GM18909 (cell line): ENCODE results near the gene PPP3CB.

Experiments used
- ATAC-seq: cut with Tn5 transposase; IDR thresholded peaks from one replicate; pipeline ENCODE4 v1.9.1; 2021; ENCODE audit warnings: mild to moderate bottlenecking; ENCODE audit not compliant: unreplicated experiment, poor library complexity

The PPP3CB gene

DNA sequence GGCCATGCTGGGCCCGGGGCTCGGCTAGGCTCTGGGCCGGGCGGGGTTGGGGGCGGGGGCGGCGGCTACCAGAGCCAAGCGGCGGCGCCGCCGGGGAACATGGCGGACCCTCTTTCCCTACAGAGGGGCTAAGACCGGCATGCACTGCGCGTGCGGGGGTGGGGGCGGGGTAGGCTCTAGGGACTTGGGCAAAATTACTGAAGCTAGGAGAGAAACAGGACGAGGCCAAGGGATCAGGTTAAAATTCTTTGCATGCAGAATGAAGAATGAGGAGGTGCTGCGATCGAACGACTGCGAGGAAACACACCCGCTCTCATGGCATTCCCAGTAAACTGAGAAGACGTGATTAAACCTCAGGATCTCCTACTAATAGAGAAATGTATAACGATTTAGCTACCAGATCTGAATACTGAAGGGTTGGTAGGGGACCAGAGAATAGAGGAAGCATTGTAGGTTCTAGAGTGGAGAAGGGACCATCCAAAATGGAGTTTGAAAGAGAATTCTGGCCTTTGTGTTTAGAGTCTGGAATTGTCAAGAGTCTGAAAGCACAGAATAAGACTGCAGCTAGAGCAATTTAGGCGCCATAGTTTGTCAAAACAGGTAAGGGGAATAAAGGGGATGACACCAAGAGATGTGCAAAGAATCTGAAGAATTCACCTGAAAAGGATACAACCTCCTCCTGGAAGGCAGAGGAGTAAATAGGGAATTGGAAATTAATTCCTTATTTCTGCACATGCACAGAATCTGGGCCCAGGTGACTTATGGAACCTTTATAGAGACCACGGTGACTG is at the start of gene PPP3CB:
PPP3CB (minus strand) TSS at position 141 of the 791 bp plus-strand sequence; CDS start at position 6, 135 bp downstream.
- ATAC-seq, result peak; percentile 58

DNA sequence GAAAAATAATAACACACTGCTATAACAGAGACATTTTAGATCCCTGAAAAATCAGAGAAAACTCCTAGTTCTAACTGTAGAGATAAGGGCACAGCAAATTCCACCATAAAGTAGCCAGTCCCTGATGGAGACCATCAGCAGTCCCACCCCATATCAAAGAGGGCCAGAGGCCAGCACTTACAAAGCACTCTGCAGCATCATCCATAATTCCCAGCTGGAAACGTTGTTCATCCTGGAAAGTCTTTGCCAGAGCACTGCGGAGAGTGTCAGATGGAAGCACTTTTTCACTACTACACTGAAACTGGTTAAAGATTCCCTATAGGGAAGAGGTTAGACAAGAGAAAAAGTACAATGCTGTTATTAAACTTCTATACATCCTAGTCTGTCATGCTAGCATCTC is 49.5 kb upstream of the PPP3CB start:
- ATAC-seq, result no peak

DNA sequence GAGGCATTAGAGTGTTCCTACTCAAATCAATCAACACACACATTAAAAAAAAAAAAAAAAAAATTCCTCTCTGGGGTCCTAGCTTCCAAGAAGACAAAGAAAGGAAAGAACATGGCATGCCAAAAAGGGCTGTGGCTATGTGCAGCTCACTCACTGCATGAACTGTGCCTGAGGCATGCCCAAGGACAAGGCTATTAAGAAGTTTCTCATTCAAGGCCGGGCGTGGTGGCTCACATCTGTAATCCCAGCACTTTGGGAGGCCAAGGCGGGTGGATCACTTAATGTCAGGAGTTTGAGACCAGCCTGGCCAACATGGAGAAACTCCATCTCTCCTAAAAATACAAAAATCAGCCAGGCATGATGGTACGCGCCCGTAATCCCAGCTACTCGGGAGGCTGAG is 41.9 kb upstream of the PPP3CB start:
- ATAC-seq, result no peak

DNA sequence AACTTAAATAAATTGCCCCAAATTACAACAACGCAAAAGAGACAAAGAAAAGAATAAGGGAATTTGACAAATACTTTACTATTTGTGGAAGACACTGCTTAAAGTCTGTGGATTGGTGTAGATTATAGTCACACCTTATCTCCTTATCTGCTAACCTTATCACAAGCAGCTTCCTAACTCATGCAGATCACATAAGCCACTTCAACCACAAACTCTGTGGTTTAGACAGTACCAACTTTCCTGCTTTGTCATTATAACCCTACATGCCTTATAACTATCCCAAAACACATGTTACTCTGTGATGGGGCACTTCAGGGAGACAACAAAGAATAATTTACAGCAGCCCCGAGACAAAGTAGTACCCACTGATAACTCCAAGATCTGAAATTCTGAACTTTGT is 41.5 kb upstream of the PPP3CB start:
- no peak for ATAC-seq

DNA sequence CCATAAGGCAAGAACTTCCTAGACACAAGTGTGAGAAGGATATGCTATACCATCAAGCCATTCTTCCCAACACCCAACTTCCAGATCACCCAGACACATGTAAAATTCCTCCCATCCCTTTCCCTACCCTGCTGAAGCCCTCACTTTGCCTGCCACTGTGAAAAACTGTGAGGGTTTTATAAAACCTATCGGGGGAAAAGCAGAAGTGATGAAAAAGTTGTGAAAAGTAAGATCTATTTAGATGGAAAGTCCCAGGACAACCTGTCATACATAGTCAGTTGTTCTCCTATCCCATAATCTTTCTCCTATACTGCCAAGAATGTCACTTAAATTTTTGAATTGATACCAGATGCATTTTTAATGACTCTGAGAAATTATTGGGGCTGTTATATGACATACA is 39.0 kb upstream of the PPP3CB start:
- ATAC-seq, result no peak

DNA sequence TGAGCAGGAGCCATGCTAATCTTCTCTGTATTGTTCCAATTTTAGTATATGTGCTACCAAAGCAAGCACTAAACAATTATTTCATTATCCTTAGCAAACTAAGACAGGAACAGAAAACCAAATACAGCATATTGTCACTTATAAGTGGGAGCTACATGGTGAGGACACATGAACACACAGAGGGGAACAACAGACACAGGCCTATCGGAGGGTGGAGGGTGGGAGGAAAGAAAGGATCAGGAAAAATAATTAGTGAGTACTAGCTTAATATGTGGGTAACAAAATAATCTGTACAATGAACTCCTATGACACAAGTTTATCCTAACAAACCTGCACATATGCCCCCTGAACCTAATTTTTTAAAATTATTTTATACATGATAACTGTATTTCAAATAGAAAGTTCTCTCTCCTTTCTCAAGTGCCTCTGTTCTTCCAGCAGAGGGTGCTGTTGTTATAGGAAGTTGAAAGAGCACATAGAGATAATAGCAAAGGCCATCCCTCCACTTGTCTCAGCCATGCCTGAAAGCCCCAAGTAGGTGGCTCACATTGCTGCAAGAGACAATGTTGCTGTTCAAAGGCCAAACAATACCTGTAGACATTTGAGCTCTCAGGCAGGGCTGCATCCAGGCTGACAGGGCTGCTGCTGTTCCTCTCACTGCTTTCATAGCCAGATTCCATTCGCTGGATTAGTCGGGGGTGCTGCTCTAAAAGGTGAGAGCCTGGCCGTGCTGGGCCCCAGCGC is 33.4 kb upstream of the PPP3CB start:
- no peak for ATAC-seq

DNA sequence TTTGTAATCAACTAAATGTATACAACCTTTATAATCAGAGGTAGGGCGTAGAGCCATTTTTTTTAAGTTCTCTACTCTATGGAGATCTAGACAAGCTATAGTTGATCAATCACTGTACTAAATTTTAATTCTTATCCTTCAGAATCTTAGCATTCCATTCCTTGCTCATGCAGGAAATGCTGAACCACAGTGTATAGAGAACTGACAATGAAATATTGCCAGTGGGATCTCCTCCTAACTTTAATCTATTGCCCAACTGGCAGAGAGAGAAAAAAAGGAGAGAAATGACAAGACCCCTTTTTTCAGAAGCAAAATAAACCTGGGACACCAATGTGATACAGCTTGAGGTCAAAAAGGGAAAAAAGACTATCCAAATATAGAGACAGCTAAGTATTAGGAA is 26.4 kb upstream of the PPP3CB start:
- ATAC-seq, result no peak

DNA sequence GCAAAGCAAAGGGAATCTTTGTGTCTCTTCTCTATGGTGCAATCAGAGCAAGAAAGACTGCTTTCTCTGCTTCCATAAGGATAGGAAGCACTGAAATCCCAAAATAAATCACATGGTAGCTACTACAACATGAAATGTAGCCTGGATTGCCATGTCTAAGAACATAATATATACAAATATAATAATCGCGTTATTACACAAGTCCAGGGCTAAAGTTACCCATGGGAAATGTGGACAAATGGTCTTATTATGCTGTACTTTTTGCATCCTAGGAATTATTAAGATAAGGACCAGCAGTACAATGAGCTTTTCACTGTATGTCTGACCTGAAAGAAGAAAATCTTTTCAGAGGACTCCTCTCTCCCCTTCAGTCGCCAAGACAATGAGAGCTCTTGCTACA is 23.5 kb upstream of the PPP3CB start:
- no peak for ATAC-seq

DNA sequence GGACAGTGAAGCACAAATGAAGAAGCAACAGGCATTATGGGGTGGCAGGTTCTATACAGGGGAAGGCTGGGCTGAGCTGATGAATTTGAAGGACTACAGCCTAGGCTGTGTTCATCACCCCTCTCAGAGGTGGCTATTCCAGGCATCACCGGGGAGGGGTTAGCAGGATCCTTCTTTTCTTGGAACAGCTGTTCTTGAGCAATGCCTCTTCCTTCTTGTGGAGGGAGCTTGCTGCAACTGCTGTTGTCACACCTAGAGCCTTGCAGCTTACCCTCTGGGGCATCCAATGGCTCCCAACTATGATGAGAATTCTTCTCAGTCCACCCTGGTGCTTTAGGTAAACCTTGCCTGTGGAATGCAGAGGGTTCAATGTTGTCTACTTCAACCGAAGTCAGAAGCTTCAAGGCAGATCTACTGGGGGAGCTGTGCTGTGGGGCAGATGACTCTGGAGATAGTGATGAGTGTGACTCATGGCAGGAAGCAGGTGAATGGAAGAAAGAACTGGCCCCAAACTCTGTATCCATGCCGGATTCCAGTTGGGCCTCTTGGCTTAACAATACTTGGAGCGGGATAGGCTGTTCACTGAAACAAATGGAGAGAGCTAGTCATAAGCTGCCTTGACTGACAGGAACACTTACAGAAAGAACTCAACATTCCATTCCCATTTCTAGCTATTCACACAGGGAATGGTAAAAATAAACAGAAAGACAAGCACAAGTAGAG is 21.5 kb upstream of the PPP3CB start:
- ATAC-seq, result no peak

DNA sequence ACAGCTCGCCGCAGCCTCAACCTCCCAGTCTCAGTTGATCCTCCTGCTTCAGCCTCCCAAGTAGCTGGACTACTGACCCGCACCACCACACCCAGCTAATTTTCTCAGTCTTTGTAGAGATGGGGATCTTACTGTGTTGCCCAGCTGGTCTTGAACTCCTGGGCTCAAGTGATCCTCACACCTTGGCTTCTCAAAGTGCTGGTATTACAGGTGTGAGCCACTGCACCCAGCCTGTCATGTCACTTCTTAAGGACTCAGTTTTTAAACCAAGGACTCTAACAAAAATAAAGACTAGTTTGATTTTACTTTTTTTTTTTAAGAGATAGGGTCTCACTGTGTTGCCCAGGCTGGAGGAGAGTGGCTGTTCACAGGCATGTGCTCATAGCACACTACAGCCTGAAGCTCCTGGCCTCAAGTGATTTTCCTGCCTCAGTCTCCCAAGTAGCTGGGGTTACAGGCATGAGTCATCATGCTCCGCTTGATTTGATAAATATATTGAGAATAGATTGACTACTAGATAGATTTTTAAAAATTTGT is 16.5 kb upstream of the PPP3CB start:
- ATAC-seq, result no peak

DNA sequence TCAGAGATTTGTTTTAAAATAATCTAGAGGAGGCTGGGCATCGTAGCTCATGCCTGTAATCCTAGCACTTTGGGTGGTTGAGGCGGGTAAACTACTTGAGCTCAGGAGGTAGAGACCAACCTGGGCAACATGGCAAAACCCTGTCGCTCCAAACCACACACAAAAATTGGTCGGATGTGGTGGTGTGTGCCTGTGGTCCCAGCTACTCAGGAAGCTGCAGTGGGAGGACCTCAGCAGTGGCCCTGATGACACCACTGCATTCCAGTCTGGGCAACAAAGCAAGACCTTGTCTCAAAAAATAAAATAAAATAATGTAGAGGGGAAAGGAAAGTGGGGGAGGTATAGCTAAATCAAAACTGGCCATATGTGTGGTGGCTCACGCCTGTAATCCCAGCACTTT is 13.9 kb upstream of the PPP3CB start:
- ATAC-seq, result no peak

DNA sequence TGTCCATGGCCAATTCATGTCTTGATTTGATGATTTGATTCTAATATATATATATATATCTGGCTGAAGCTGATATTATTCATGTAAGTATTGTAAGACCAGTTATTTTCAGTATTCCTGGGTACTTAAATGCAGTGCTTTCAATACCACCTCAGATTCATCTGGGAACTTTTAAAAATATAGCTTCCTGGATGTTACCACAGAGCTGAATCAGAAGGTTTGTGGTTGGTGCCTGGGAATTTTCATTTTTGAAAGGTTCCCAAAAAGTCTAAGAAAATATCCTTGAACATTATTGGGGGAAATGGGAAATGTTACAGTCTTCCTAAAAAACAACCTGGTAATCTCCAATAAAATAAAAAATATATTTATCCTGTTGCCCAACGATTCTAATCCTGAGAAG is 10.7 kb upstream of the PPP3CB start:
- ATAC-seq, result no peak

DNA sequence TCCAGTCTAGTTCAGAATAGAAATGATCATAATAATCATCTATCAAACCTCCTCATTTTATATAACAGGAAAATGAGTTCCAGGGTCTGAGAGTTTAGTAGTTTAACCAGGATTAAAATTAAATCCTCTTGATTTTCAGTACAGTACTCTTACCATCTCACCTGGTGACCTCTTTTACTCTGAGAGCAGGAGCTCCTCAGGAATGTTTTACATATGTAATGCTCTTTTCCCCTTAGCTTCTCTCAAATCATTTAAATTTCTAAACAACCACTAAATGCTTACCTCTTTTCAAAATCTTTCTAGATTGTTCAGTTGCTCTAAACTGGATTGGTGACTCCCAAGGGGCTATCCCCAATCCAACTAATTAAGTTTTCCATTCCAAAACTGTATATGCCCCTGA is 10.2 kb upstream of the PPP3CB start:
- no peak for ATAC-seq

DNA sequence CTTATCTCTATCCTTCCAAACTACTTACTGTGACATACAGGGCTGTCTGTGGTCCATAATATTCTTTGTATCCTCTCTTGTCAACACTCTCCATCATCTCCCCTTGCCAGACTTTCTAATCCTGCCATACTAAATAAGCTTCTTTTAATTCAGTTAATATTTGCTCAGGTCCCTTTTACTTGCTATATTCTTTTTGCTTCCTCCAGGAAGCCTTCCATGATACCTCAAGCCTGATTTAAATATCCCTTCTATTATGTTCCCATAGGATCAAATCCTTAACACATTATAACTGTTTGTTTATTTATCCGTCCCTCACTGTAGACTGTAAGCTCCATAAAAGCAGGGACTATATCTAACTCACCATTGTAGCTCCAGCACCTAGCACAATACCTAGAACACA is 7.2 kb upstream of the PPP3CB start:
- no peak for ATAC-seq

DNA sequence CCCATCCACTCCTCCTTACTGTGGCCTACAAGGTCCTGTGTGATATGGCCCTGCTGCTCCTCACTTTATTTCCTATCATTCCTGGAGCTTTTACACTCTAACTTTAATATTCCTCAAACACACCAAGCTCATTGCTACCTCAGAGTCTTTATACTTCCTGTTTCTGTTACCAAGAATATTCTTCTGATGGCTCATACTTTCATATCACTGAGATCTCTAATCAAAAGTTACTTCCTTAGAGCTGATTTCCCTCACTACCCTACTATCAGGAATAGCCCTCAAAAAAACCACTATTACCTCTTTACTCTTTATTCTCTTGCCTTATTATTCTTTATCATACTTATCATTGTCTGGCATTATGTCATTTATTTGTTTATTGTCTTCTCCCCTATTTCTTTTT is 5.8 kb upstream of the PPP3CB start:
- no peak for ATAC-seq

DNA sequence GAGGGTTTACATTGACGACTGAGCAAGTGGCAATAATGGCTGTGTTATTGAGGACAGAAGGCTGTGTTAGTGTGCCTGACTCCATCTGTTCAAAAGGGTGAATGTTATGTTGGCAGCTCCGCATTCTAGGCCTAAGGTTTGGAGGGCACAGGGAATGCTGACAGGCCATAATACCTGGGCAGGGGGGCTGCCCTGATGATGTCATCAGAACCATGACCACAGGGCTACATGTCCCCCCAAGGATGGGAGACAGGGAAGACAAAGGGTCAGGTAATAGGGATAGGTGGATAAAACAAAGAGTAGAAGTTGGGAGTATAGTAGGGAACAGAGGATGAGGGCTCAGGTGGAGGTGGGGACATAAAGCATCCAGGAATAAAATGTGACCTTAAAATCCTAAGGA is 1.8 kb upstream of the PPP3CB start:
- ATAC-seq, result no peak

DNA sequence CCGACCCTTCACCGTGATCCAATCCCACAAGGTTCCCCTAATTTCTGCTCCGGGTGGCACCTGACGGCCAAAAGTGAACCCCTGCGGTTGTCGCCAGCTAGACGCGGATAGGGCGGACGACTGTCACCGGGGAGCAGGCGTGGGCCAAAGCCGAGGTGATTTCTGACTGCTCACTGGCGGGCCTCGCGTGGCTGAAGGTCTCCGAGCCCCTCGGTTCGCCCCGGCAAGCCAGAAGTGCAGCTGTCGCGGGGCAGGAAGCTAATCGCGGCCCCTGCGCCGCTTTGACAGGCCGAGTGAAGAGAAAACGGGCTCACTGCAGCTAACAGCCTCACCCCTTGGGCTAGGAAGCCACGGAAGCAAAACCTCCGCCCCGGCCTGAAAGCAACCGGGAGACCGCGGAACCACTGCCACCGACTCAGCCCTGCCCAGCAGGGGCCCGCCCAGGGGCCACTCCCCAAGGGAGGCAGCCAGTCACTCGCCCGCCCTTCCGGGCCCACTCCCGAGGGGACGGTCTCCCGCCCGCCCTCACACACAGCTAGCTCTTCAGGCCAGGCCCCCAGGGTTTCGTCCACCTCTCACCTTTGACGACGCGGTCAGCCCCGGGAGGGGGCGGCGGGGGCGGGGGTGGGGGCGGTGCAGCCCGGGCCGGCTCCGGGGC is 469 bp downstream of the PPP3CB start:
- peak; percentile 93 for ATAC-seq

DNA sequence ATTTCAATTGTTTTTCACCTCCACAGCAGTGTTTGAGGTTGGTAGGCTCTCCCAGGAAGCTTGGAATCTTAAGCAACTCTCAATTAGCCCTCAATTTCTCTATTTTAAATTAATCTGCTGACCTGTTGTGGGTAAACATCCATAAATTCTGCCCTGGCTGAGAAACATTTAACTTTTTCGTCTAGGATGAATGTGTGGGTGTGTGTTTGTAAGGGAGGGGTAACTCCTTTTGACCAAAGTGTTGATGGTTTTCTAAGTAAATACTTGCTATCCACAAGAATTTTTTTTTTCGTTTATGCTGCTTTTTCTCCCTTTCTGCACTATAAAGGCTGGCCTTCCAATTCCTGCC is 973 bp downstream of the PPP3CB start:
- ATAC-seq, result no peak

DNA sequence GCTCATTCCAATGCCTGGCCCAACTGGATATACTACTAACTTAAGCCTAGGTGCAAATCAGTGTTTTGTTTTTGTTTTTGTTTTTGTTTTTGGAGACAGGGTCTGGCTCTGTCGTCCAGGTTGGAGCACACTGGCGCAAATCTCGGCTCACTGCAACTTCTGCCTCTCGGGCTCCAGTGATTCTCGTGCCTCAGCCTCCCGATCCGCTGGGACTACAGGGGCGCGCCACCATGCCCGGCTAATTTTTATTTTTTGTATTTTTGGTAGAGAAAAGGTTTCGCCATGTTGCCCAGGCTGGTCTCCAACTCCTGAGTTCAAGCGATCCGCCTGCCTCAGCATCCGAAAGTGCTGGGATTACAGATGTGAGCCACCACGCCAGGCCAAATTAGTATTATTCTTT is 1.6 kb downstream of the PPP3CB start:
- no peak for ATAC-seq

DNA sequence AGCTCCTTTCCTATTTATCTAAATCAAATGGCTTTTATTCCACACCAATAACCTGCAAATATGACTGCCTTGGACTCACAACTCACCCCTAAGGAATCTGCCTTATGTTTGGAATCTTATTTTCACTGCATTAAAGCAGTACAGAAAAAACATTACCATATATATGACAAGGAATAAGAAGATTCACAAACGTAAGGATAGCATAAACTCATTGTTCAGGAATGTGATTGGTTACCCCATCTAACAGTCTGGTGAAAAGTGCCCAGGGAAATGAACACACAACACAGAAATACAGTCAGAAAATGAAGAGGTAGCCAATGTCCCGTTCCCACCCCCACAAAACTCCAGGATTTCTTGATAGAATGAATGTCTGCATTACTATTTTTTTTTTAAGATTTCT is 2.0 kb downstream of the PPP3CB start:
- no peak for ATAC-seq

DNA sequence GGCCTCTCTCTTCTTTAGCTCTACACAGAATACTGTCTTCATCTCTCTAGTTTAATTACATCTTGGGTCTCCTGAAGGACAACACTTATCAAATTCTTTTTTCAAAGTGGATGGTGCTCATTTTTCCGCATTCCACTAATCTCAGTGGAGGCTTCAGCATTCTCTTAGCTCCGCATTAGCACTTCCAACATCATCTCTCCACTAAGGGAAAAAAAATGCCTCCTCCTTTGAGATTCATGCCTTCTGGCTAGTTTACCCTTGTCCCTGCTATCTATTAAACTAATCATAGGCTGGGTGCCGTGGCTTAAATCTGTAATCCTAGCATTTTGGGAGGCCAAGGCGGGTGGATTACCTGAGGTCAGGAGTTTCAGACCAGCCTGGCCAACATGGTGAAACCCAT is 9.2 kb downstream of the PPP3CB start:
- no peak for ATAC-seq
